Ovary (tissue), 3 donors: ENCODE results near the gene JARID2.

Experiments
- CTCF ChIP-seq, 3 donors: fragments of 450-650 bp in 2 of 3; fragments of 200-600 bp in 1 of 3; IDR thresholded peaks; one replicate each; pipeline versions ENCODE4 v1.5.1 to v1.8.0; 2016 to 2022; ENCODE audit warnings: antibody characterized with exemption in 3 of 3, mild to moderate bottlenecking in 1 of 3
- EP300 ChIP-seq: sonication (generic); formaldehyde crosslinking; IDR thresholded peaks from one replicate; pipeline ENCODE4 v1.6.1; 2017; ENCODE audit warnings: antibody characterized with exemption
- POLR2A ChIP-seq: fragments of 450-650 bp; IDR thresholded peaks from one replicate; pipeline ENCODE4 v1.6.1; 2017; ENCODE audit warnings: antibody characterized with exemption, mild to moderate bottlenecking, moderate library complexity
- donor health status: DM: no; HTN: no; CAD: no.

DNA sequence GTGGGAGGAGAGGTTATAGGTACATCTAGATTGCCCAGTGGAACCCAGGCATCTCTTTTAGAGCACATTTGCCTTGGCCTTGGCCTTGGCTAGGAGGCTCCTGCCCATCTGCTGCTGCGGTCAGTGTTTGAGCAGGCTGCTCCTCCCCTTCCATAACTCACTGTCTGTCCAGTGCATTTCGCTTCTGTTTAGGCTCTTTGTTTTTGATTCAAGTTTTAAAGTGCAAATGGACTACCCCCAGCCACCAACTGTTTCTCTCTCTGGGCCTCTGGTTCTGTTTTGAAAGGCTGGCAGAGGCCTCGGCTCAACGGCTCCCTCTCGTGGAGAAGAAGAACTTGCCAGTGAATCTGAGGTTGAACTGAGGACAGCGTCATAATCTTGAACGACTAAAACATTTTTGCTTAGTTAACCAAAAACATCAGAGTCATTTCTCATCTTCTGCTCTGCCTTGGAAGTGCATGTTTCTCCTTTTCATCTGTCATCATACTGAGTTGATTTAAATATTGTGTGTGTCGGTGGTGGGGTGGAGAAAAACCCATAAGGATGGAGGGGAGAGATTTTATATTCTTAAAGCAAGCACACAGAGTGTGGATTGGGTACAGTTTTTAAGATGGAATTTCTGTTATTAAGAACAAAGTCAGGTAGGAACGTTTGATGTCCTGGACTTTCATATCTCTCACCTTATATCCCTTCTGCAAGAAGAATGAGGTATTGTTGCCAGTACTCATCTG, 245.6 kb downstream of the JARID2 start:
- TF ChIP-seq CTCF (IDR thresholded peaks at IDR 0.05) (peak; percentile 85 to 98 (median 87)), EP300 (no peak), POLR2A (no peak)
